T follicular helper cell (primary cell): ENCODE results near the gene AGFG1.
"Not testable (repeated sequence)": the region's sequence is repeated elsewhere in the genome, so short reads cannot be mapped to it uniquely, and the experiment has no call there.

ENCODE experiments used
- DNase-seq: peaks from one replicate; pipeline ENCODE4 v3.0.0-alpha.2; 2020; ENCODE audit warnings: low read depth

AGFG1 gene

DNA sequence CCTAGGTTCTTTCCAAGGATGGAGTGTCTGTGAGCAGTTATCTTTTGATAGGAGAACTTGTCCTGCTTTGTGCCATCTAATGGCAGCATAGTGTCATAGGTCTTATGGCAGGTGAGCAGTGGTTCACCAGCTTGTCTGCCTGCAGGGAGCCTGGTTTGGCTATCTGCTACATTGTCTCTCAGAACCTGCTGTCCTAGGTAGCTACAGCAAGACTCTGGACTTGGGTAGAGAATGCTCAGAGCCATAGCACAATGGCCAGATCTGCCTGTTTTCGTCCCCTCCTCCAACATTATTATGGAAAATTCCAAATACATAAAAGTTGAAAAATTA, 28.3 kb downstream of the AGFG1 start:
- DNase-seq = no peak

DNA sequence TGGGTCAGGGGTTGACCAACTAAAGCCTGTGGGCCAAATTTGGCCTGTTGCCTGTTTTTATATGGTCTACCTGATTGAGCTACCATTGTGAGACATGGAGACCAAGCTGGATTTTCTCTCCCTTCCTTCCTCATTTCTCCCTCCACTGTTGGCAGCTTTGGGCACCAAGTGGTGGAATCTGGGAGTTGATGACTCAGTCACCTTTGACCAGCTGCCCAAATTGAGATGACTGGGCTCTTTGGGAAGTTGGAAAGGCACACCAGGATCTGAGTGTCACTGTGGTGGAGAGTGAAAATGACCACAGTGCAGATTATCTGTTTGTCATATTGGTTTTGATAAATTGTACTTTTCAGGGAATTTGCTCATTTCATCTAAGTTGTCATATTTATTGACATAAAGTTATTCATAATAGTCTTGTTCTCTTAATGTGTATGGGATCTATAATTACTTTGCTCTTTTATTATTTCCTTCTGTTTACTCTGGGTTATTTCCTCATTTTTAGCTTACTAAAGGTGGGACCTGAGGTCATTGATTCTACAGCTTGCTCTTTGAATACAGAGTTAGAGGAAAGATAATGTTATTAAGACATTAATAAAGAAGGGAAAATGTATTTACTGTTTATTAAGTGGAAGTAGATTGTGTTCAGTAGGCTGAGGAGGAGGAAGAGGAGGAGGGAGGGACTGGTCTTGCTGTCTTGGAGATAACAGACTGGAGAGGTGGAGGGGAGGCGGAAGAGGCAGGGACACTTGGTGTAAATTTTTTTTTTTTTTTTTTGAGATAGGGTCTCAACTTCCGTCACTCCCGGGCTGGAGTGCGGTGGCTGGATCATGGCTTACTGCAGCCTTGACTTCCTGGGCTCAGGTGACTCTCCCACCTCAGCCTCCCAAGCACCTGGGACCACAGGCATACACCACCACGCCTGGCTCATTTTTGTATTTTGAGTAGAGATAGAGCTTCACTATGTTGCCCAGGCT, 31.8 kb downstream of the AGFG1 start:
- no peak for DNase-seq

DNA sequence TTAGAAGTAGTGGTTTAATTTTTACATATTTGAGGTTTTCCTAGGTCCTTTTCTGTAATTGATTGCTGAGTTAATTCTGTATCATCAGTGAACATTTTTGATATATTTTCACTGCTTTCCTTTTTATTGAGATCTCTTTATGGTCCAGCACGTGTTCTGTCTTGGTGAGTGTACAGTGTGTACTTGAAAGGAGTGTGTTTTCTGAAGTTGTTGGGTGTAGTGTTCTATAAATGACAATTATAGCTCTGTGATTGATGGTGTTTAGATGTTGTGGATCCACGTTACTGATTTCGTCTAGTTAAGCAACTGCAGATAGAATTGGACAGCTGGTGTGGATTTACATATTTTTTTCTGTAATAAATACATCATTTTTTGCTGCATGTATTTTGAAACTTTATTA, 32.7 kb downstream of the AGFG1 start:
- no peak for DNase-seq

- no peak for DNase-seq
Observed at GRCh38 chr2:227506456-227506855, 34.5 kb downstream of the AGFG1 start.

DNA sequence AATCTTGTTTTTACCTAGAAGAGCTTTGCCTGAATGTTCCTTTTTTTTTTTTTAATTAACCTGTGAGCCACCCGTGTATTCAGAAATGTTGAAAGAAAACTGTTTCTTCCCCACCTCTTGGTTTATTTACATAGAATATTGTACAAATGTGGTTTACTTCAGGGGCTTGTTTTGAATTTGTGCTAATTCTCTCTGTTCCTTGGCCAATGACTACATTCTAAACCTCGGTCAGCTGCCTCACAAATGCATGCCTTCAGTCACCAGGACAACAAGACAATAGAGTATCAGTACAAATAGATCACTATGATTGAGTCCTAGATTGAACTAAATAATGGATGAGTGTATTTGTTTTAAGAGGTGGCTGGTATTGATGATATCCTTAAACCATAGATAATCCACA, 36.0 kb downstream of the AGFG1 start:
- no peak for DNase-seq

GRCh38 chr2:227509076-227509475, 37.1 kb downstream of the AGFG1 start:
- DNase-seq = no peak

DNA sequence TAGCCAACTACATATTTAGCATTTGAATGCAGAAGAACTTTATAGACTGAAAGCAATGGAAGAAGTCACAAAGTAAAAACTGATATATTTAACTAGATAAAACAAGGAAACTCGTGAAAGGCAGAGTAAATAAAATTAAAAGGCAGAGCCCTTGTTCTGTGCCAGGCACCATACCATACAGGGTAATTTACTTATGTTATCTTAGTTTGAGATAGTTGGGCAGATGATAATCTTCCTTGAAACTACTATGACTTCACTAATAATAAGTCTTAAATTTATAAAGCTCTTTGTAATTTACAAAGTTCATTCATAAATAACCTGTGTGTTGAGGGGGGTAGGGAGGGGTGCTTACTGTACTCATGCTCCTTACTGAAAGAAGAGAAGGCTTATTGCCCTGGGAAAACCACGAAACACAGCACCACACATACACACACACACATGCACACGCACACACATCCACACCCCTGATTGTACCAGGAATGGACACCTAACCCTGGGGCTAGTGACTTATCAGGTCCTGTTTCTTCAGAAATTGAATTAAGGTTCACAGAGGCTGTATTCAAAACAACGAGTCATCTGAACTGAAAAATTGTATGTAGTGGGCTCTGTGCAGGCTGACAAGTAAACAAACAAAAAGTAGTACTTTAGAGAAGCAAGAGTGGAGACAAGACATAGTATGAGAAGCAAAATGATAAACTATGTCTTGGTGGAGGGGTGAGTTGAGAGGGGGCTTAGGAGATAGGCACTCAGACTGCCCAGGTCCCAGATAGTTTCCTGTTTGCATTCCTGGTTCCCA, 38.1 kb downstream of the AGFG1 start:
- no peak for DNase-seq

- no peak for DNase-seq
Observed at GRCh38 chr2:227510620-227510958, 38.6 kb downstream of the AGFG1 start.

DNA sequence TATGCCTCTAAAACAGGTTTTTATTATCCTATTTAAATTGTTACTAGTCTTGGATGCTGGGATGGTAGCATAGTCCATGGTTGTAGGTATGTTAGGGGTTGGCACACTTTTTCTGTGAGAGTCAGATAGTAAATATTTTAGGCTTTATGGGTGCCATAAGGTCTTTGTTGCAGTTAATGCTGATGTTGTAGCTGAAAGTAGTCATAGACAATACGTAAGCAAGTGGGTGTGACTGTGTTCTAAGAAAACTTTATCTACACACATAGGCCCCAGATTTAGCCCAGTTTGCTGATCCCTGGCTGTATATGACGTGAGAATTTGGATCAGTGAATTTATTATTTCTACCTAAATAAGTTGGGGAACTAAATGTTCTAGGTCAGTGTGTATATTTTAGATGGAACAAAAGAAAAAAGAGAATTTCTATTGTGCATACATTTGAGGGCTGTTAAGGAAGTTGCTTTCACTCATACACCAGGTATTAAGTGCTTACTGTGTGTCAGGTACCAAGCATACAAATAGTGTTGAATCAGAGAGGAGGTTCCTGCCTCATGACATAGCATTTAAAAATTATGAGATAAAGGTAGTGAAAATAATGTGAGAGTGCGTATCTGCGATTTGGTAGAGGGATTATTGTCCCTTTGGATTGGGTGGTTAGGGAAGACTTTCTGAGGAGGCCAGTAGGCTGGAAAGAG, 39.4 kb downstream of the AGFG1 start:
- no peak for DNase-seq

DNA sequence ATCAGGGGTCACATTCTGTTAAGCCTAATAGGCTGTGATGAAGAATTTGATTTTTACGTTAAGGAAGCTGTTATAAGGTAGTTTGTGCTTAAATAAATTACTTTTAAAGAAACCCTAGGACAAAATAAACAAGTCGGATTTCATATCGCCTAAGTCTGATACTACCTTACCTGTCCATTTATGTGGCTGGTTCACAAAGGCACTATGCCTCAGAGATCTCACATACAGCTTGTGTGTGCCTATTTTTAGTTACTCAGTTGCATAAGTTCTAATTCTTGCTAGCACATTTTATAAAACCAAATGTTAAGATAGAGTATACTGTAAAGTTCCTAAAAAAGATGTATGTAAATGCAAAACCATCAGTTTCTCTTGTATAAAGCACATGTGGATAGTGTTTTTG, 40.0 kb downstream of the AGFG1 start:
- DNase-seq = no peak

- no peak for DNase-seq
Observed at GRCh38 chr2:227513113-227513512, 41.2 kb downstream of the AGFG1 start.

GRCh38 chr2:227515742-227516141, 43.8 kb downstream of the AGFG1 start:
- no peak for DNase-seq

- DNase-seq = no peak
Observed at GRCh38 chr2:227517724-227518123, 45.8 kb downstream of the AGFG1 start.

DNA sequence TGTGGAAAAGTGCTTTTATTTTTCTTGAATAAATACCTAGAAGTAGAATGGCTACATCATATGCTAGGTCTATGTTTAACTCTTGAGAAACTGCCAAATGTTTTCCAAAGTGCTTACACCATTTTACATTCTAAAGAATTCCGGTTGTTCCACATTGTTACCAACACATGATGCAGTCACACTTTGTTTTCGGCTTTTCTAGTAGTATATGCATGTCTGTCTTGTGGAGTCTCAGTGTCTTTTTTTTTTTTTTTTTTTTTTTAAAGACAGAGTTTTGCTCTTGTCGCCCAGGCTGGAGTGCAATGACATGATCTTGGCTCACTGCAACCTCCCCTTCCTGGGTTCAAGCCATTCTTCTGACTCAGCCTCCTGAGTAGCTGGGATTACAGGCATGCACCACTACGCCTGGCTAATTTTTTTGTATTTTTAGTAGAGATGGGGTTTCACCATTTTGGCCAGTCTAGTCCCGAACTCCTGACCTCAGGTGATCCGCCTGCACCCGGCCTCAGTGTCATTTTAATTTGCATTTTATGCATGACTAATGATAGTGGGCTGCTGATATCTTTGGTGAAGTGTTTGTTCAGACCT, 46.4 kb downstream of the AGFG1 start:
- DNase-seq = not testable (repeated sequence)

DNA sequence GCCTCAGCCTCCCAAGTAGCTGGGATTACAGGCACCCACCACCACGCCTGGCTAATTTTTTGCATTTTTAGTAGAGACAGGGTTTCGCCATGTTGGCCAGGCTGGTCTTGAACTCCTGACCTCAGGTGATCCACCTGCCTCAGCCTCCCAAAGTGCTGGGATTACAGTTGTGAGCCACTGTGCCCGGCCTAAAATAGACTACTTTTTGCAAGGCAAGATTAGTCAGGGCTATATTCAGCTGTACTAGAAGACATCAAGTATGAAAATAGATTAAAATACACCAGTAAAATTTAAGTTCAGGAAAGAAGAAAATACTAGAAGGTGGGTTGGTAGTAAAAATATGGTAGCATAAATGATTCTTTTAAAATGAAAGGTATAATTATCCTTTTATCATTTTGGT, 49.2 kb downstream of the AGFG1 start:
- not testable (repeated sequence) for DNase-seq

DNA sequence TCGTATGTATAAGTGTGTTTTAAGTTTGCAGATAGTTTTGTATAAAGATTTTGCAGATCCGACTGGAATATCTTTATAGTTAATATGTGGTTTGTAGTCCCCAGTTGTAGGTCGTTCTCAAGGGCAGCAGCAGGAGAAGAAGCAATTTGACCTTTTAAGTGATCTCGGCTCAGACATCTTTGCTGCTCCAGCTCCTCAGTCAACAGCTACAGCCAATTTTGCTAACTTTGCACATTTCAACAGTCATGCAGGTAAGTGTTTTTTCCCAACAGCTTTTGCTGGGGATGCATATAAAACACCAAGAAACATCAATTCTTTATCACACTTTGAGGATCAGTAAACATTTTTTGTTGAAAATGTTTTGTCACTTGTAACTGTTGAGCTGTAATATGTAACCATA, 52.7 kb downstream of the AGFG1 start:
- DNase-seq = no peak

DNA sequence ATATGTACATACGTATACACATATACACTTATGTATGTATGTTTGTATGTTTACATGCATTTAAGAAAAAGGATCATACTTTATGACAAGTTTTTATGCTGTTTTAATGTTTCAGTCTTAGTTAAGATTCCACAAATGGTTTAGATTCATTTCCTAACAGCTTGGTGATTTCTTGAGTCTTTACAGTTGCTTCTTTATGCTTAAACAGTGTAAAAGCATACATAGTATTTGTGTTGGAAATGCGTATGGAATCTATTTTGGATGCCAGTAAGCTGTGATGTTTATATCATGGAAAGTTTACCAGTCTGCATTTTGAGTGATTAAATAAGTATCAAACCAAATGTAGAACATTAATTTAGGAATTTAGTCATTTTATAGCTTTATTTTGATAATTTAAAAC, 55.4 kb downstream of the AGFG1 start:
- DNase-seq = no peak

GRCh38 chr2:227528803-227529202, 56.8 kb downstream of the AGFG1 start:
- DNase-seq = no peak

- DNase-seq = no peak
Observed at GRCh38 chr2:227529871-227530270, 57.9 kb downstream of the AGFG1 start.

- no peak for DNase-seq
Observed at GRCh38 chr2:227534714-227535113, 62.8 kb downstream of the AGFG1 start.

GRCh38 chr2:227536445-227536844, 64.5 kb downstream of the AGFG1 start:
- DNase-seq = no peak

GRCh38 chr2:227539465-227539956, 67.6 kb downstream of the AGFG1 start:
- DNase-seq = no peak
